ENCODE measurements around the gene CRACR2B.

The CRACR2B gene

GRCh38 chr11:827146-827896, 398 bp upstream of the CRACR2B start:
- DNase-seq, result no peak

GRCh38 chr11:828506-829175, 922 bp downstream of the CRACR2B start:
- DNase-seq, result no peak

GRCh38 chr11:829176-829846, 1.6 kb downstream of the CRACR2B start:
- no peak for DNase-seq

GRCh38 chr11:829847-830294, 2.2 kb downstream of the CRACR2B start:
- DNase-seq, result no peak

- peak in 1 of 2 experiments; percentile 45 for DNase-seq
Measured at GRCh38 chr11:830295-831117, 2.8 kb downstream of the CRACR2B start.

GRCh38 chr11:831118-831864, 3.6 kb downstream of the CRACR2B start:
- no peak for DNase-seq

- no peak for DNase-seq
Measured at GRCh38 chr11:831961-832528, 4.3 kb downstream of the CRACR2B start.

- no peak for DNase-seq
Measured at GRCh38 chr11:832529-833113, 4.9 kb downstream of the CRACR2B start, which contains the start of gene CD151. Gene CD151, plus strand, starts transcription at chr11:832952. Its CDS starts 3,118 bp downstream, at chr11:836070.

- DNase-seq, result no peak
Measured at GRCh38 chr11:833114-833791, 5.5 kb downstream of the CRACR2B start.

- DNase-seq, result no peak
Measured at GRCh38 chr11:833849-834311, 6.2 kb downstream of the CRACR2B start.

GRCh38 chr11:834371-835316, 6.9 kb downstream of the CRACR2B start:
- DNase-seq, result no peak

GRCh38 chr11:836274-836673, 8.6 kb downstream of the CRACR2B start:
- DNase-seq, result no peak

- no peak for DNase-seq
Measured at GRCh38 chr11:836700-837099, 9.0 kb downstream of the CRACR2B start.

GRCh38 chr11:837189-837989, 9.7 kb downstream of the CRACR2B start:
- no peak for DNase-seq

- DNase-seq, result no peak
Measured at GRCh38 chr11:837990-838307, 10.2 kb downstream of the CRACR2B start.

GRCh38 chr11:838441-839279, 10.9 kb downstream of the CRACR2B start:
- DNase-seq, result no peak

GRCh38 chr11:839280-839623, 11.5 kb downstream of the CRACR2B start:
- DNase-seq, result no peak
